VCaP (cell line): ENCODE data around the gene DCDC2B.

Experiments used
- H3K27ac ChIP-seq: fragments of 450-650 bp; 2 replicates; pipeline ENCODE4 v1.5.1; 2017
- CTCF ChIP-seq: fragments of 450-650 bp; conservative IDR thresholded peaks from 2 replicates; pipeline ENCODE4 v1.5.1; 2017; ENCODE audit warnings: mild to moderate bottlenecking, moderate library complexity

DCDC2B gene

GRCh38 chr1:32246888-32247273, 38.0 kb downstream of the DCDC2B start, which contains the start of gene FAM167B:
FAM167B (plus strand) TSS chr1:32247222; CDS start chr1:32247422, 200 bp downstream.
- TF ChIP-seq CTCF: no peak
- H3K27ac ChIP-seq: no peak within 1 kb of the TSS

GRCh38 chr1:32247452-32247851, 38.6 kb downstream of the DCDC2B start:
- no peak for TF ChIP-seq CTCF
- H3K27ac ChIP-seq: no peak overlapping the region

- H3K27ac ChIP-seq: no peak overlapping the region
- TF ChIP-seq CTCF: peak; percentile 23; the same call in 1 of the 2 replicates
Measured at GRCh38 chr1:32247983-32248889, 39.3 kb downstream of the DCDC2B start.

GRCh38 chr1:32249831-32250525, 41.1 kb downstream of the DCDC2B start:
- TF ChIP-seq CTCF: no peak
- no peak overlapping the region for H3K27ac ChIP-seq

GRCh38 chr1:32250893-32251716, 42.2 kb downstream of the DCDC2B start, which contains the start of gene LCK:
LCK (plus strand) TSS chr1:32251265; CDS start chr1:32274330, 23,065 bp downstream.
- no peak within 1 kb of the TSS for H3K27ac ChIP-seq
- TF ChIP-seq CTCF: no peak

- no peak overlapping the region for H3K27ac ChIP-seq
- no peak for TF ChIP-seq CTCF
Measured at GRCh38 chr1:32255072-32256071, 46.5 kb downstream of the DCDC2B start.
